HepG2 (cell line): Measurements from ENCODE around the gene TDP2. TPM values are rescaled to one million over a fixed set of nuclear protein-coding genes. Genes with fewer than 3 reads are reported as not detected.

ENCODE experiments used
- ESRRA ChIP-seq: sonication (generic); formaldehyde crosslinking; IDR thresholded peaks from 2 replicates; pipeline ENCODE4 v1.5.1; 2020; ENCODE audit warnings: mild to moderate bottlenecking, low read depth, missing genetic modification reagents
- FOSL1 ChIP-seq: sonication (generic); formaldehyde crosslinking; IDR thresholded peaks from 2 replicates; pipeline ENCODE4 v1.9.0; 2021; ENCODE audit warnings: missing genetic modification reagents, borderline replicate concordance
- HNF4G ChIP-seq, 2 experiments: sonication (generic) in 1 of 2; formaldehyde crosslinking in 1 of 2; IDR thresholded peaks; 2 replicates each; pipeline versions ENCODE4 v1.4.0 to v1.6.1; 2011 to 2020; ENCODE audit warnings: borderline replicate concordance in 2 of 2, low read depth in 2 of 2, mild to moderate bottlenecking in 2 of 2, low read length in 1 of 2, missing genetic modification reagents in 1 of 2, moderate library complexity in 1 of 2
- MAFK ChIP-seq, 2 experiments: IDR thresholded peaks in 1 of 2; conservative IDR thresholded peaks in 1 of 2; 2 replicates each; pipeline ENCODE4 v1.6.1; 2011; ENCODE audit warnings: improper control_type of control experiment in 2 of 2, low read length in 2 of 2
- NFYC ChIP-seq: IDR thresholded peaks from 2 replicates; pipeline ENCODE4 v1.6.1; 2016; ENCODE audit warnings: missing genetic modification reagents, missing compliant biosample characterization
- RAD51 ChIP-seq: fragments of 450-650 bp; IDR thresholded peaks from 2 replicates; pipeline ENCODE4 v1.6.1; 2016; ENCODE audit warnings: borderline replicate concordance
- XRCC5 ChIP-seq: fragments of 200-400 bp; formaldehyde crosslinking; optimal IDR thresholded peaks from 2 replicates; pipeline ENCODE3; 2017; ENCODE audit warnings: mild to moderate bottlenecking, low read length
- ZBTB42 ChIP-seq: sonication (generic); formaldehyde crosslinking; IDR thresholded peaks from 2 replicates; pipeline ENCODE4 v1.5.0; 2020; ENCODE audit warnings: mild to moderate bottlenecking, missing genetic modification reagents
- ZNF234 ChIP-seq: sonication (generic); formaldehyde crosslinking; conservative IDR thresholded peaks from 2 replicates; pipeline ENCODE4 v1.5.1; 2020; ENCODE audit warnings: mild to moderate bottlenecking, missing genetic modification reagents
- ZNF430 ChIP-seq: sonication (generic); formaldehyde crosslinking; IDR thresholded peaks from 2 replicates; pipeline ENCODE4 v1.9.0; 2021; ENCODE audit warnings: mild to moderate bottlenecking, missing genetic modification reagents
- ZNF431 ChIP-seq: sonication (generic); formaldehyde crosslinking; IDR thresholded peaks from 2 replicates; pipeline ENCODE4 v1.9.0; 2022; ENCODE audit warnings: missing genetic modification reagents, low read depth, mild to moderate bottlenecking, borderline replicate concordance
- ZNF567 ChIP-seq: sonication (generic); formaldehyde crosslinking; IDR thresholded peaks from 2 replicates; pipeline ENCODE4 v1.8.1; 2023; ENCODE audit warnings: mild to moderate bottlenecking, missing genetic modification reagents, borderline replicate concordance
- ZNF614 ChIP-seq: IDR thresholded peaks from 2 replicates; pipeline ENCODE4 v1.6.1; 2018; ENCODE audit warnings: missing biosample characterization, missing genetic modification reagents, inconsistent platforms, borderline replicate concordance
- ZNF775 ChIP-seq: sonication (generic); formaldehyde crosslinking; IDR thresholded peaks from 2 replicates; pipeline ENCODE4 v1.4.0; 2020; ENCODE audit warnings: missing genetic modification reagents, mild to moderate bottlenecking, moderate library complexity, borderline replicate concordance
- ZNF776 ChIP-seq: sonication (generic); formaldehyde crosslinking; IDR thresholded peaks from 2 replicates; pipeline ENCODE4 v1.4.0; 2020; ENCODE audit warnings: mild to moderate bottlenecking, missing genetic modification reagents
- ZNF841 ChIP-seq: sonication (generic); formaldehyde crosslinking; IDR thresholded peaks from 2 replicates; pipeline ENCODE4 v1.8.1; 2023; ENCODE audit warnings: missing genetic modification reagents, borderline replicate concordance
- ZSCAN20 ChIP-seq: sonication (generic); formaldehyde crosslinking; IDR thresholded peaks from 2 replicates; pipeline ENCODE4 v1.4.0; 2020; ENCODE audit warnings: missing genetic modification reagents, mild to moderate bottlenecking, borderline replicate concordance
- ZSCAN30 ChIP-seq: sonication (generic); formaldehyde crosslinking; IDR thresholded peaks from 2 replicates; pipeline ENCODE4 v1.5.0; 2020; ENCODE audit warnings: mild to moderate bottlenecking, missing genetic modification reagents
- polyA plus RNA-seq, 8 experiments: library from polyadenylated mRNA; depleted of rRNA in 3 of 8; stranded (reverse) in 7 of 8; unstranded in 1 of 8; fragments of >200 nt; fragmentation: Illumina TruSeq in 4 of 8; extraction: Trizol in 4 of 8; gene quantifications; 2 replicates each; pipeline versions ENCODE4 v1.2.1 to v1.2.3, GENCODE V29; 2011 to 2016; ENCODE audit warnings: low read depth in 4 of 8, missing spikeins in 1 of 8, mixed read lengths in 1 of 8; ENCODE audit not compliant: insufficient read depth in 1 of 8
- total RNA-seq, 5 experiments: library from RNA; depleted of rRNA; stranded (reverse); fragments of >200 nt; fragmentation: Illumina TruSeq; extraction: Trizol; gene quantifications; 2 replicates each; pipeline ENCODE4 v1.2.3, GENCODE V29; 2016; ENCODE audit warnings: low read depth in 1 of 5
- TF ChIP-seq, protein P1 (sequence below): IDR thresholded peaks from 2 replicates; pipeline ENCODE4 v1.6.1; 2016; ENCODE audit warnings: low read depth, control low read depth
- TF ChIP-seq, protein P2 (sequence below): sonication (generic); formaldehyde crosslinking; IDR thresholded peaks from 2 replicates; pipeline ENCODE4 v1.9.0; 2021; ENCODE audit warnings: missing genetic modification reagents, borderline replicate concordance
- TF ChIP-seq, protein P3 (sequence below): sonication (generic); formaldehyde crosslinking; IDR thresholded peaks from 2 replicates; pipeline ENCODE4 v1.4.0; 2020; ENCODE audit warnings: missing genetic modification reagents, borderline replicate concordance
- TF ChIP-seq, protein P4 (sequence below): sonication (generic); formaldehyde crosslinking; IDR thresholded peaks from 2 replicates; pipeline ENCODE4 v1.5.0; 2020; ENCODE audit warnings: missing genetic modification reagents

The TDP2 gene
- total and polyA plus RNA-seq, 2 of the 13 experiments (the other 11 are each of a cell fraction or from before 2014, with no cell fraction given), result 30.5 to 42.6 TPM

DNA sequence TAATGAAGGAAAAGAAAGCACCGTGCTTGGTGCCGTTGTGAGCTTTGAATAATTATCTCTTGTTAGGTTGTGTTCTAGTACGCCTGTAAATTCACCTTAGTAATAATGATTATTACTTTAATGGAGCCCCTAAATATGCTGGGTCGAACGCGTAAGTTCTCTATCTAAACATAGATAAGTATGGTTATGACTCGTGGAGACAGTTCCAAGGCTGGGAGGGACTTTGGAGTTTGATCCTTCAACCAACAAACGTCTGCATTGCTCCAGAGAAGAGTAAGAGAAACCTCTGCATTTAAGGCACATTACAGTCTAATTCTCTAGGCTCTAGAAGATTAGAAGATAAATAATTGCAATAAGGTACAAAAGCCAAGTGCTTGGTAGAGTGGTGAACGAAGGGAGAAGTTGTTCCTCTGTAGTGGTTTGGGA lies 692 bp upstream of the TDP2 start (continued):
- TF ChIP-seq, protein P1, sequence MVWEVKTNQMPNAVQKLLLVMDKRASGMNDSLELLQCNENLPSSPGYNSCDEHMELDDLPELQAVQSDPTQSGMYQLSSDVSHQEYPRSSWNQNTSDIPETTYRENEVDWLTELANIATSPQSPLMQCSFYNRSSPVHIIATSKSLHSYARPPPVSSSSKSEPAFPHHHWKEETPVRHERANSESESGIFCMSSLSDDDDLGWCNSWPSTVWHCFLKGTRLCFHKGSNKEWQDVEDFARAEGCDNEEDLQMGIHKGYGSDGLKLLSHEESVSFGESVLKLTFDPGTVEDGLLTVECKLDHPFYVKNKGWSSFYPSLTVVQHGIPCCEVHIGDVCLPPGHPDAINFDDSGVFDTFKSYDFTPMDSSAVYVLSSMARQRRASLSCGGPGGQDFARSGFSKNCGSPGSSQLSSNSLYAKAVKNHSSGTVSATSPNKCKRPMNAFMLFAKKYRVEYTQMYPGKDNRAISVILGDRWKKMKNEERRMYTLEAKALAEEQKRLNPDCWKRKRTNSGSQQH, result 0 out of 2 replicates have a peak, but pooled peaks have one; percentile 35
- TF ChIP-seq ESRRA (CRISPR knock-in tag) (no peak), ZNF614 (CRISPR knock-in tag) (no peak), ZNF775 (CRISPR knock-in tag) (no peak), HNF4G (IDR thresholded peaks at IDR 0.05; ENCODE audit: borderline replicate concordance, low read depth, low read length) (peak; percentile 77), HNF4G (CRISPR knock-in tag; IDR thresholded peaks at IDR 0.05; ENCODE audit: borderline replicate concordance, low read depth) (no peak), ZNF431 (CRISPR knock-in tag) (no peak), ZNF234 (no peak), MAFK (conservative IDR thresholded peaks at IDR 0.05 in 1 of 2, IDR thresholded peaks at IDR 0.05 in 1 of 2; ENCODE audit: low read length in 2 of 2) (no peak), ZNF841 (CRISPR knock-in tag) (no peak), ZBTB42 (CRISPR knock-in tag) (no peak), ZNF430 (CRISPR knock-in tag) (no peak), ZNF776 (CRISPR knock-in tag) (no peak), ZSCAN30 (CRISPR knock-in tag) (no peak), ZNF567 (CRISPR knock-in tag) (no peak), FOSL1 (CRISPR knock-in tag) (no peak), XRCC5 (no peak), NFYC (CRISPR knock-in tag) (no peak), RAD51 (no peak), ZSCAN20 (CRISPR knock-in tag) (no peak)
- TF ChIP-seq, protein P2, sequence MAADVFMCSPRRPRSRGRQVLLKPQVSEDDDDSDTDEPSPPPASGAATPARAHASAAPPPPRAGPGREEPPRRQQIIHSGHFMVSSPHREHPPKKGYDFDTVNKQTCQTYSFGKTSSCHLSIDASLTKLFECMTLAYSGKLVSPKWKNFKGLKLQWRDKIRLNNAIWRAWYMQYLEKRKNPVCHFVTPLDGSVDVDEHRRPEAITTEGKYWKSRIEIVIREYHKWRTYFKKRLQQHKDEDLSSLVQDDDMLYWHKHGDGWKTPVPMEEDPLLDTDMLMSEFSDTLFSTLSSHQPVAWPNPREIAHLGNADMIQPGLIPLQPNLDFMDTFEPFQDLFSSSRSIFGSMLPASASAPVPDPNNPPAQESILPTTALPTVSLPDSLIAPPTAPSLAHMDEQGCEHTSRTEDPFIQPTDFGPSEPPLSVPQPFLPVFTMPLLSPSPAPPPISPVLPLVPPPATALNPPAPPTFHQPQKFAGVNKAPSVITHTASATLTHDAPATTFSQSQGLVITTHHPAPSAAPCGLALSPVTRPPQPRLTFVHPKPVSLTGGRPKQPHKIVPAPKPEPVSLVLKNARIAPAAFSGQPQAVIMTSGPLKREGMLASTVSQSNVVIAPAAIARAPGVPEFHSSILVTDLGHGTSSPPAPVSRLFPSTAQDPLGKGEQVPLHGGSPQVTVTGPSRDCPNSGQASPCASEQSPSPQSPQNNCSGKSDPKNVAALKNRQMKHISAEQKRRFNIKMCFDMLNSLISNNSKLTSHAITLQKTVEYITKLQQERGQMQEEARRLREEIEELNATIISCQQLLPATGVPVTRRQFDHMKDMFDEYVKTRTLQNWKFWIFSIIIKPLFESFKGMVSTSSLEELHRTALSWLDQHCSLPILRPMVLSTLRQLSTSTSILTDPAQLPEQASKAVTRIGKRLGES (CRISPR knock-in tag), result 0 out of 2 replicates have a peak, but pooled peaks have one; percentile 23
- TF ChIP-seq, protein P3, sequence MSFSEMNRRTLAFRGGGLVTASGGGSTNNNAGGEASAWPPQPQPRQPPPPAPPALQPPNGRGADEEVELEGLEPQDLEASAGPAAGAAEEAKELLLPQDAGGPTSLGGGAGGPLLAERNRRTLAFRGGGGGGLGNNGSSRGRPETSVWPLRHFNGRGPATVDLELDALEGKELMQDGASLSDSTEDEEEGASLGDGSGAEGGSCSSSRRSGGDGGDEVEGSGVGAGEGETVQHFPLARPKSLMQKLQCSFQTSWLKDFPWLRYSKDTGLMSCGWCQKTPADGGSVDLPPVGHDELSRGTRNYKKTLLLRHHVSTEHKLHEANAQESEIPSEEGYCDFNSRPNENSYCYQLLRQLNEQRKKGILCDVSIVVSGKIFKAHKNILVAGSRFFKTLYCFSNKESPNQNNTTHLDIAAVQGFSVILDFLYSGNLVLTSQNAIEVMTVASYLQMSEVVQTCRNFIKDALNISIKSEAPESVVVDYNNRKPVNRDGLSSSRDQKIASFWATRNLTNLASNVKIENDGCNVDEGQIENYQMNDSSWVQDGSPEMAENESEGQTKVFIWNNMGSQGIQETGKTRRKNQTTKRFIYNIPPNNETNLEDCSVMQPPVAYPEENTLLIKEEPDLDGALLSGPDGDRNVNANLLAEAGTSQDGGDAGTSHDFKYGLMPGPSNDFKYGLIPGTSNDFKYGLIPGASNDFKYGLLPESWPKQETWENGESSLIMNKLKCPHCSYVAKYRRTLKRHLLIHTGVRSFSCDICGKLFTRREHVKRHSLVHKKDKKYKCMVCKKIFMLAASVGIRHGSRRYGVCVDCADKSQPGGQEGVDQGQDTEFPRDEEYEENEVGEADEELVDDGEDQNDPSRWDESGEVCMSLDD (CRISPR knock-in tag), result no peak
- TF ChIP-seq, protein P4, sequence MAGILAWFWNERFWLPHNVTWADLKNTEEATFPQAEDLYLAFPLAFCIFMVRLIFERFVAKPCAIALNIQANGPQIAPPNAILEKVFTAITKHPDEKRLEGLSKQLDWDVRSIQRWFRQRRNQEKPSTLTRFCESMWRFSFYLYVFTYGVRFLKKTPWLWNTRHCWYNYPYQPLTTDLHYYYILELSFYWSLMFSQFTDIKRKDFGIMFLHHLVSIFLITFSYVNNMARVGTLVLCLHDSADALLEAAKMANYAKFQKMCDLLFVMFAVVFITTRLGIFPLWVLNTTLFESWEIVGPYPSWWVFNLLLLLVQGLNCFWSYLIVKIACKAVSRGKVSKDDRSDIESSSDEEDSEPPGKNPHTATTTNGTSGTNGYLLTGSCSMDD (CRISPR knock-in tag), result no peak
